GM23338 (cell line): ENCODE measurements around the gene NTNG1.

Experiments
- CREB1 ChIP-seq: fragments of 250-450 bp; sonication (Bioruptor Pico); IDR thresholded peaks from 2 replicates; pipeline ENCODE4 v1.5.0; 2020; ENCODE audit warnings: low read depth, mild to moderate bottlenecking, moderate library complexity
- EZH2phosphoT487 ChIP-seq: fragments of 200-600 bp; sonication (generic); IDR thresholded peaks from one replicate; pipeline ENCODE4 v1.8.1; 2018; ENCODE audit warnings: antibody characterized with exemption; ENCODE audit not compliant: unreplicated experiment
- TF ChIP-seq, protein P1 (sequence below), 2 experiments: fragments of 200-600 bp in 1 of 2; sonication (generic) in 1 of 2; conservative IDR thresholded peaks; 2 replicates each; pipeline versions ENCODE4 v1.5.1 to v1.6.1; 2016 to 2017; ENCODE audit warnings: antibody characterized with exemption in 2 of 2, low read depth in 2 of 2, mild to moderate bottlenecking in 2 of 2, moderate library complexity in 1 of 2
- TF ChIP-seq, protein P2 (sequence below): IDR thresholded peaks from one replicate; pipeline ENCODE4 v1.6.1; 2018; ENCODE audit warnings: antibody characterized with exemption; ENCODE audit not compliant: unreplicated experiment

DNA sequence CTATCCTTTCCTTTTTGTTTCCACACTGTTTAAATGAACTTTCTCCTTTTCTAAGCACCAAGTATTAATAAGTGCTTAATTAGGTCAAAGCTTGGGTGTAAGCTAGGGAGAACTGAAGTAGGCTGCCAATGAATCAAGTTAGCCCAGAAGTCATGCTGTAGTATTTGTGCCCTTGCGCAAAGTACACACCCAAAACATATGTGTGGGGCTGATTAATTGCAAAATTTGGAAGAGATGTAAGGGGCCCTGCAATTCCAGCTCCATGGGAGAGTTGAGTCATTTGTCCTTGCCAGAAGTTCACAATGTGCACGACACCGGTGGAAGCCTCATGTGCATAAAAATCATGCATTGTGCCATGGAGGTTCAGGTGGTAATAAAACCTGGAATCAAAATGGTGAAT is 18.6 kb upstream of the NTNG1 start:
- TF ChIP-seq, protein P1, sequence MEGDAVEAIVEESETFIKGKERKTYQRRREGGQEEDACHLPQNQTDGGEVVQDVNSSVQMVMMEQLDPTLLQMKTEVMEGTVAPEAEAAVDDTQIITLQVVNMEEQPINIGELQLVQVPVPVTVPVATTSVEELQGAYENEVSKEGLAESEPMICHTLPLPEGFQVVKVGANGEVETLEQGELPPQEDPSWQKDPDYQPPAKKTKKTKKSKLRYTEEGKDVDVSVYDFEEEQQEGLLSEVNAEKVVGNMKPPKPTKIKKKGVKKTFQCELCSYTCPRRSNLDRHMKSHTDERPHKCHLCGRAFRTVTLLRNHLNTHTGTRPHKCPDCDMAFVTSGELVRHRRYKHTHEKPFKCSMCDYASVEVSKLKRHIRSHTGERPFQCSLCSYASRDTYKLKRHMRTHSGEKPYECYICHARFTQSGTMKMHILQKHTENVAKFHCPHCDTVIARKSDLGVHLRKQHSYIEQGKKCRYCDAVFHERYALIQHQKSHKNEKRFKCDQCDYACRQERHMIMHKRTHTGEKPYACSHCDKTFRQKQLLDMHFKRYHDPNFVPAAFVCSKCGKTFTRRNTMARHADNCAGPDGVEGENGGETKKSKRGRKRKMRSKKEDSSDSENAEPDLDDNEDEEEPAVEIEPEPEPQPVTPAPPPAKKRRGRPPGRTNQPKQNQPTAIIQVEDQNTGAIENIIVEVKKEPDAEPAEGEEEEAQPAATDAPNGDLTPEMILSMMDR (conservative IDR thresholded peaks at IDR 0.05; ENCODE audit: low read depth in 2 of 2): no peak
- TF ChIP-seq, protein P2, sequence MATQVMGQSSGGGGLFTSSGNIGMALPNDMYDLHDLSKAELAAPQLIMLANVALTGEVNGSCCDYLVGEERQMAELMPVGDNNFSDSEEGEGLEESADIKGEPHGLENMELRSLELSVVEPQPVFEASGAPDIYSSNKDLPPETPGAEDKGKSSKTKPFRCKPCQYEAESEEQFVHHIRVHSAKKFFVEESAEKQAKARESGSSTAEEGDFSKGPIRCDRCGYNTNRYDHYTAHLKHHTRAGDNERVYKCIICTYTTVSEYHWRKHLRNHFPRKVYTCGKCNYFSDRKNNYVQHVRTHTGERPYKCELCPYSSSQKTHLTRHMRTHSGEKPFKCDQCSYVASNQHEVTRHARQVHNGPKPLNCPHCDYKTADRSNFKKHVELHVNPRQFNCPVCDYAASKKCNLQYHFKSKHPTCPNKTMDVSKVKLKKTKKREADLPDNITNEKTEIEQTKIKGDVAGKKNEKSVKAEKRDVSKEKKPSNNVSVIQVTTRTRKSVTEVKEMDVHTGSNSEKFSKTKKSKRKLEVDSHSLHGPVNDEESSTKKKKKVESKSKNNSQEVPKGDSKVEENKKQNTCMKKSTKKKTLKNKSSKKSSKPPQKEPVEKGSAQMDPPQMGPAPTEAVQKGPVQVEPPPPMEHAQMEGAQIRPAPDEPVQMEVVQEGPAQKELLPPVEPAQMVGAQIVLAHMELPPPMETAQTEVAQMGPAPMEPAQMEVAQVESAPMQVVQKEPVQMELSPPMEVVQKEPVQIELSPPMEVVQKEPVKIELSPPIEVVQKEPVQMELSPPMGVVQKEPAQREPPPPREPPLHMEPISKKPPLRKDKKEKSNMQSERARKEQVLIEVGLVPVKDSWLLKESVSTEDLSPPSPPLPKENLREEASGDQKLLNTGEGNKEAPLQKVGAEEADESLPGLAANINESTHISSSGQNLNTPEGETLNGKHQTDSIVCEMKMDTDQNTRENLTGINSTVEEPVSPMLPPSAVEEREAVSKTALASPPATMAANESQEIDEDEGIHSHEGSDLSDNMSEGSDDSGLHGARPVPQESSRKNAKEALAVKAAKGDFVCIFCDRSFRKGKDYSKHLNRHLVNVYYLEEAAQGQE: no peak
- TF ChIP-seq EZH2phosphoT487 (no peak), CREB1 (CRISPR knock-in tag) (no peak)
